M059J (cell line): Measurements from ENCODE around the gene OTUD5. TPM values are rescaled to one million over a fixed set of nuclear protein-coding genes. Genes with fewer than 3 reads are reported as not detected.

Source experiments
- DNase-seq: peaks from one replicate; pipeline ENCODE4 v3.0.0-alpha.2; 2012; ENCODE audit warnings: low read depth
- total RNA-seq: library from RNA; depleted of rRNA; stranded (reverse); fragments of >200 nt; shearing (Covaris generic); gene quantifications from 2 replicates; pipeline ENCODE4 v1.2.3, GENCODE V29; 2014

Gene OTUD5
- total RNA-seq, 1 experiment from 2014 or later, result 54.4 TPM

DNA sequence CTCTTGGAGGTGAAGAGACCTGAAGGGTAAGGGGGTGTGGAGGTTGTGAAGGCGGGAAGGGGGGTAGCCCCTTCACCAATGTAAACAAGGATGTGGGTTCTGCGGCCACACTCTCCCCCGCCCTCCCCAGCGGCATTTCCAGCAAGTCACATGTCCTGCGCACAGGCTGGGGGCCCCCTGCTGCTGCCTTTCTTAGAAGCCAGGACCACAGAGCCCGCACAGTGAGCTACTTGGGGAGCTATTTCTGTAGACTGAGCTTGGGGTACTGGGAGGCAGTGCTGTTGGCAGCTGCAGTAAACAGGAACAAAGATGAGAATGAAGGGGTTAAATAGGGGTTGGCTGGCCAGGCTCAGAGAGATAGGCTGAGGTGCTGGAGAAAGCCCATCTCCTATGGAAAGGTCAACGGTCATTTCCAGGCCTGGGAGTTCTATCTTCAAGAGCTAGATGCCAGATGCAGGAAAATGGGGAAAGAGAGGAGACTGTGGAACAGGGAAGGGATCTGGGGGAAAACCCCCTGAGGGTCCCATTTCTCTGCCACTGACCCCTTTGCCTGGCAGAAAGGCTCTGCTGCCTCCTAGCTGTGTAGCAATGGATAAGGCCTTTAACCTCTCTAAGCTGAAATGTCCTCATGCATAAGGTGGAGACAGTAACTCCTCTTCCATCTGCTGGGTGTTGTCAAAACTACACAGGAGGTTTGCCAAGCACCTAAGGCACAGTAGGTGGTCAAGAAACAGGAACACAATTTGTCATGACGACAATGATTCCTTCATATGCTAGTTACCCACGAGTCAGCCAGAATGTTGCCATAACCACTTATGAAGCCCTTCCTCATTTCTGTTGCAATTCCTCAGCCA is 20.1 kb downstream of the OTUD5 start:
- no peak for DNase-seq

DNA sequence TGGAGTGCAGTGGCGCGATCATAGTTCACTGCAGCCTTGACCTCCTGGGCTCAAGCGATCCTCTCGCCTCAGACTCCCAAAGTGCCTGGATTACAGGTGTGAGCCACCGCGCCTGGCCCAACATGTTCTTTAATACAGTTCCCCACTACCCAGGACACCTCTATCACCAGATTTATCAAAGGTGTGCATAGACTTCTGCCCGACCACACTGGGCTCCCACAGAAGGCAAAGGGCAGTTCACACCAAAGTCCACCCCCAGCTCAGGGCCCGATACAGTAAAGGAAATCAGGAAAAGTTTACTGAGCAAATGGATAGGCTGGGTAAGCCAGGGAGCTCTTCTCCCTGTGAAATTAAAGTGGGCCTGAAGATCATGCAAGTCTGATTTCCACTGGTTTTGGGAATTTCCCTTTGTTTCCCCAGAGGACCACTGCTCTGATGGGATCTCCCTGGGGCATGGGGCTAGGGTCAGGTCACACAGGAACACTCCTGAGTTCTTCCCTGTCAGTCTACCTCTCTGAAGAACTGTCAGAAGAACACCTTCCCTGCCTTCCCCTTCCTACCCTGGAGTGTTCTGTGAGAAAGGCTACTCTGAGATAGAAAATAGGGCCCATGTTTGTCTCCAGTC is 20.9 kb downstream of the OTUD5 start:
- no peak for DNase-seq

DNA sequence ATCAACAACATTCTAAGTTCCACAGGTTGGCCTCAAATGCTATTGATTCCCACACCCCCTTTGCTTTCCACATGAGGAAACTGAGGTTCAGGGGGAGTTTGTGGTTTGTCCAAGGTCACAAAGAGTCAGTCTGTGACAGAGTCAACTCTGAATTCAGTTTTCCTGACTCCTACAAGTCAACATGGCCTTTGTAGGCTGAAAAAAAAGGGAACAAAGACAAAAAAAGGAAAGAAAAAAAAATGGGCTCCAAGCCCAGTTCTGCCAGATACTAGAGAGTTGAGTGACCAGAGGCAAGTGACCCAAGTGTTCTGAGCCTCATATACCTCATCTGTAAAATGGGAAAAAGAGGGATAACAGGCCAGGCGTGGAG is 22.1 kb downstream of the OTUD5 start:
- DNase-seq, result no peak

DNA sequence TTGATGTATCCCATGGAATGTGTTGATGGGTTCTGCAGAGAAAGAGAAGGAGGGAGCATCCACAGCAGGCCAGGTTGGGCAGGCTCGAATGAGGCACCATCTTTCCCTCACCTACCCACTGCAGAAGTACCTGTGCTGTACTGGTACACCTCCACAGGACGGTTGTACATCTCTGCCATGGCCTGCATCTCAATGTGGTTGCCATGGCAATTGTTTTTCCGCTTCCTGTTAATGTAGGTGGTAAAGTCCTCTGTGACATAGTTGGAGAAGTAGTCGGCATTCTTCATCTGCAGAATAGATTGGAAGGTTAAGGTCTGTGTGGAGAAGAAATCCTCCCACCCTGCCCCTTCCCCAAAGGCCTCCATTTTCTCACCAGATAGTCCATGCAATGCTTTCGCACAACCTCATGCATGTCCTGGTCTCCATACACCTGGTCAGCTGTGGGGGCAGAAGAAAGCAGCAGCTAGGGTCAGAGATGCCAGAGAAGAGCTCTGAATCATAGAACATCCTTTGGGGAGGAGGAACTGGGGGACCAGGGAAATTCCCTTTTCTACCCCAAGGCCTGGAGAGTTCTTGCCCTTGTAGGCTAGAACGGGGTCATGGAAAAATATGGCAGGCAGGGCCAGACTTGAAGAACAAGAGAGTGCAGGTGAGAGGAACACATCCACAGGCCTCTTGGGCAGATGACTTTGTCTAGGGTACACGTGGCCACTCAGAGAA is 22.7 kb downstream of the OTUD5 start:
- no peak for DNase-seq

DNA sequence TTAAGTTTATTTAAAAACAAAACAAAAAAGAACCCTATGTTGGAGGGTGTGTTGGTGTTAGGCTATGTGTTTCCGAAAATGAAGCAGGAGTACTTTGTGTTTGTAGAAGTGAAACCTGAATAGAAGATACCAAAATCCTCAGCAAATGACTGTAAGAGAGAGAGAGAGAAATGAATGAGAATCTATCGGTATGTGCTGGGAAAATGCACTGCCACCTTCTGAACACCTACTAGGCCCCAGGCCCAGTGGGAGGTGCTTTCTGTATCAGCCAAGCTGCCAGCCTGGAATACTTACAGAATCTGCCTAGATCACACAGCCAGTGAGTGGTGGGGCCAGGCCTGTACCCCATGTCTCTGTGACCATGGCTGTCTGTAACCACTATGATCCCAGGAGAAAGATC is 23.6 kb downstream of the OTUD5 start:
- no peak for DNase-seq

DNA sequence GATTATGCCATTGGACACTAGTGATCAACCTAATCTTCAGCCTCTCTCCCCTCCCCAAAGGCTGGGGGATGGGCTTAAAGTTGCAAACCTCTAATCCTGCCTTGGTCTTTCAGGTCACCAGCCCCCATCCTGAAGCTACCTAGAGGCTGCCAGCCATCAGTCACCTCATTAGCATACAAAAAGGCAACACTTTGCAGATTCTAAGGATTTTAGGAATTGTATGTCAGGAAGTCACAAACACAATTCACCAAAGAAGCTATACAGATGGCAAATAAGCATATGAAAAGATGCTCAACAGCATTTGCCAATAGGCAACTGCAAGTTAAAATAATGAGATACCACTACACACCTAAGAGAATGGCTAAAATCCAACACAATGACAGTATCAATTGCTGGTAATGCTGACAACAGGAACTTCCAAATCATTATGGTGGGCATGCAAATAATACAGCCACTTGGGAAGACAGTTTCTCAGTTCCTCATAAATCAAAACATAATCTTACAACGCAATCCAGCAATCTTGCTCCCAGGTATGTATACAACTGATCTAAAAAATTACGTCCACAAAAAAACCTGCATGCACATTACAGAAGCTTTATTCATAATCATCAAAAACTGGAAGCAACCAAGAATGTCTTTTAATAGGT is 29.5 kb downstream of the OTUD5 start:
- no peak for DNase-seq

DNA sequence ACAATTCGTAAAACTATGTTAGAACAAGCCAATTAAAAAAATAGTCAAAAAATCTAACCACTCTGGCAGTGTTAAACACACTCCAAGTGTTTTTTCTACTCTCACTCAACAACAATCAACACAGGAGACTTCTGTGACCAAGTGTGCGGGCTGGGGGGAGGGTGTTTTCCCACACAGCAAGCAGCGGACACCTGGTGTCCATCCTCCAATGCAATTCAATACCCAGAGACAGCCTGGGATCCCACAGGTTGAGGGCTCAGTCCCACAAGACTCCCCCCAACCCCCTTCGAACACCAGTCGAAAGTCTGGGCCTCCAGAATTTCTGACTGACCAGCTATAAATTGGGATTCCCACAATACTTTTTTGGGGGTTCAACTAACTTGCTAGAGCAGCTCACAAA is 30.3 kb downstream of the OTUD5 start:
- no peak for DNase-seq

DNA sequence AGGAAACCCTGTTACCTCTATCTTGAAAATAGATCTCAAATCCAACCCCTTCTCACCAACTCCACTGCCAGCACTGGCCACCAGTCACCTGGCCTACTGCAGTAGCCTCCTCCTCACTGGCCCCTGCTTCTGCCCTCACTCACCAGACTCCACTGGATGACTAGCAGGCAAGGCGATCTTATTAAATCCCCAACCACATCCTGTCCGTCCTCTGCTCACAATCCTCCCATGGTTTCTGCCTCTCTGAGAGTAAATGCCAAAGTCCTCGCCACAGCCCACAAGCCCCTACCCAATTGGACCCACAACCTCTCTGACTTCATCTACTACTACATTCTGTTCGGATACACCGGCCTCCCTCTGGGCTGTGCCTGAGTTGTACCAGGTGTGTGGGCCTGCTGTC is 33.1 kb downstream of the OTUD5 start:
- DNase-seq, result no peak

DNA sequence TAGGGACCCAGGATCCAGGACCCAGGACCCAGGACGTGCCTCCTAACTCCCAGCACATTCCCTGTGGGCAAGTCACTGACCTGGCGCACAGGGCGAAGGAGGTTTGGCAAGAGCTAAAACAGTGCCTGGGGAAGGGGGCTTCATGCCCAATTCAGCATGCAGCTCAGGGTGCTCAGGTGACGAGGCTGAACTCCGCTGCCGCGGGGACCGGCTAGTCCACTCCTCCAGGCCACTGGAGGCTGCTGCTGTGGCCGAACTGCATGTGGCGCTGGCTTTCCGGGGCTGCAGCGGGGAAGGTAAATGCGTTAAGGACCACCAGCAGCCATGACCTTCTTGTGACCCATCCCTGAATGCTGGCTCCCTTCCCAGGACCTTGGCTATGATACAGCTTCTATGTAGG is 33.6 kb downstream of the OTUD5 start:
- DNase-seq, result no peak

DNA sequence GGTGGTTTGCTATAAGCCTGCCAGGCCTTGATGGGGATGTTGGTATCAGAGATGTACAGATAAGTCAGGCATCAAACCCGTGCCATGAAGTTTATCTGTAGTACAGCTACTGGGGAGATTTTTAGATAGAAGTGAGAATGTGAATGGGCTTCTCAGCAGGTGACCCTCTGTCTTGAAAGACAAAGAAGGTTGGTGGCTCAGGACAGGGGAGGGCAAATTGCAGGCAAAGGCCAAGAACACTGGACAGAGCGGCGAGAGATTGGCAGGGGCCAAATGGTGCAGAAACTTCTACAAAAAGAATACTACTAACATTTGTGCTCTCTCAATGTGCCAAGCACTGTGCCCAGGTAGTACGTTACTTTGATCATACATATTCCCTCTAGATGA is 36.7 kb downstream of the OTUD5 start:
- DNase-seq, result no peak

DNA sequence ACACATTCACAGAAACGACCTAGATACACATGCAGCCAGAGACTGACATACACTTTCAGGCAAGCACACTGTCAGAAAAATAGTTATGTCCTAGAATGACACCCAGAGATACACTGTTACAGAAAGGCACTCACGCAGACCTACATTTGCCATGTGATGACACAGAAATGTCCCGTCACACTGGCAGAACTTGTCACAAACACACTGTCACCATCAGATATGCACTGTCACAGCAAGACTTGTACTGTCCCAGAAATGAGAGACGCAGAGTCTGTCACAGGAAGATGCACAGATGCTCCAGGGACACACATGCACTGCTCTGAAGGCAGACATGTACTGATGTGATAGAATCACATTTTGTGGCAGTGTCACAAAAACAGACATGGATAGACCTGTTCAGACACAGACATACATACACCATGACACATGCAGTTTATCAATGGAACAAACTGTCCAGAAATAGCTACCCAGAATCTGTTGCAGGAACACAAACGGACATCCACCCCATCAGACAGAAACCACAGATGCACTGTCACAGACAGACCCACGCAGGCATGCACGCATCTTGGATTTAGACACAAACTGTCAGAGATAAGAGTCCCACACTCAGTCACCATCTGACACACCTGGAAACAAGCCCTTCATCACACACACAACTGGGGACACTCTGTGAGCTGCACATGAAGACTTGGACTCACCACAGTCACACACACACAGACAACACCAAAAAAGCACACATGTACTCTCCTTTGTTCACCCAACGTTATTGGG is 37.3 kb downstream of the OTUD5 start:
- DNase-seq, result no peak

DNA sequence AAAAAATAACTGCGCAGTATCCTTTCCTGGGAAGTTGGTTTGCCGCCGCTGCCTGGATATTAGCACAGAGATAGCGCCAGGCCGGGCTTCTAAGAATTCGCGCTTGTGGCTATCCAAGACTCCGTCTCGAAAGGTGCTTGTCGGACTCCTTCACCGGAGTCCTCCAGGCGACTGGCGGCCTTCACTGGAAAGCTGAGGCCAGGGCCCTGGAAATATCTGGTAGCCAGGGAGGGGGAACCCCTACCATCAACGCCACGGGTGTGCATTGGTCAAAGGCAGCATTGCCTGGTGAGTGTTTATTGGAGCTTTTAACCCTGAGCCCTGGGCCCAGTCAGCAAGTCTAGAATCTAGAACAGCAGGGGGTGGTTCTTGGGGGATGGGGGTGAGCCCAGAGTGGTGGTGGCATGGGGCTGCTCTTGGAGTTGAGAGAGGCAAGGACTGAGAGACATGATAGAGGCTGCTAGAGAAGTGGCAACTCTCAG is 38.0 kb downstream of the OTUD5 start:
- no peak for DNase-seq

DNA sequence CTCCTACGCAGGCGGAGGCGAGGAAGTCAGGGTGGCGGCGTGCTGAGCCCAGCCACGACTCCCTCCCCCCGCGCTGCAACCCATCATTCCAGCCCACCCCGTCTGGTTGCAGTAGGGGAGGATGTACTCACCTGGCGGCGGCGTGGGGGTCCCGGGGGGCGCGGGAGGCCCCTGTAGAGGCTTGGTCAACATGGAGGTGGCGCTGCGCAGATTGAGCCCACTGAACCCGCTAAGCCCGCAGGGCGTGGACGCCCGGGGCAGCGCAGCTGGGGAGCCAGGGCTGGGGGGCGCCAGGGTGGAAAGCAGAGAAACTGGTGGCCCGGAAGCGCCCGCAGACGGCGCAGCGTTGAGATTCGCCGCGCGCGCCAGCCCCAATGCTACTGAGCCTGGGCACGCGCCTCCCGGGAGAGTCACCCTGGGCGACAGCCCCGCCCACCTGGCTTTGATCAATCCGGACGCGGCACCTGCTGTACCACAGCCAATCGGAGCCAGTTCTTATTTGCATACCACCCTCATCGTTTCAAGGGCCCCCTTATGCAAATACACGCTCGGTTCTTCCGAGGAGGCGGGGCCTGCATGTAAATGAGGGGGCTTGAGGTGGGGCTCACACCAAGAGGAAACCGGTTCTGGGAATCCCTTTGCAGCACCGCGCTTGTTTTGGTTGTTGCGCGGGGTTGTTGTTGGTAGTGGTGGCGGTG is 38.6 kb downstream of the OTUD5 start, which contains the start of gene PIM2:
PIM2 (minus strand) TSS at position 382 of the 698 bp plus-strand sequence; CDS start at position 192, 190 bp downstream.
- DNase-seq, result peak; percentile 93

DNA sequence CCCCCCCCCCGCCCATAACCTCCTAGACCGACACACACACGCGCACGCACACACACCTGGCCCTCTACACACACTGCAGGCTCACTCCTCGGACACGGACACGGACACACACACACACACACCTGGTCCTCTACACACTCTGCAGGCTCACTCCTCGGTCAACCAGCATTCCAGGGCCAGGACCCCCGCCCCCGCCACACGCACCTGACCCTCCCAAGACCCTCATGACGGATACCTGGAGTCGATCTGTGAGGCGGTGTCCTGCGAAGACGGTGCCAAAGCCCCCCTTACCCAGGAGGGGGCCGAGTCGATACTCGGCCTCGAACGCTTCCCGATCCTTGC is 39.1 kb downstream of the OTUD5 start:
- no peak for DNase-seq

DNA sequence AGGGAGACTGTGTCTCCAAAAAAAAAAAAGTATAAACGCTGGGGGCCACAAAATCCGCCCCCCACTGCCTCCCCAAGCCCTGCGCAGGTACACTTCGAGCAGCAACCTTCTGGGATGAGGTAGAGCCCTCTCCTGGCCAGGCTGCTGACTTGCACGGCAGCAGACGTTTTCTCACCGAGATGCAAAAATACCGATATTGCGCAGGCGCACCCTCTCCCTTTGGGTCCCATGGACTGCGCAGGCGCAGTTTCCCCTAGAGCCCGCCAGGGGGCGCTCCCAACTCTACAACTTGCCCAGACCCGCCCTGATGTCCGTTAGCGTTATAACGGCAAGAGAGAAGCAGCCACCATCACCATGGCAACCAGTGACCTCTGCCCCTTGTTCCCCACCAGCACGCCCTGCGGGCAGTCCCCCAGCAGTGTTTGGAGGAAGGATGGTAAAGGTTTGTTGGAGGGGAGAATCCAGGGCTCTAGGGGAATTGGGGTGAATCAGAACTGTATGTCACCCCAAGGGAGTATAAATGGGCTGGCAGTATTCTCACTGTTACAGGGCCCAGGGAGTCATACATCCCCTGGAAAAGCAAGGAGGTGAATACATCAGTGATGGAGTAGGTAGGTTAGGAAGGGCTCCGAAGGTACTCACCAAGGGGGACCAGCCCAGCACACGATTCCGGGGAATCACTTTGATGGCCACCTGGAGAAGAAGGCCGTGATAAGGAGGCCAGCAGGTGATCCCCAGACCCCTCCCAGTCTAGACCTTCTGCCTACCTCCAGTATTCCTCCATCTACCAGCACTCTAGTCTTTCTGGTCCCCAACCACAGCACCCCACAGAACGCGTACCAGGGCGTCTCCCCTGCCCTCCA is 40.0 kb downstream of the OTUD5 start:
- DNase-seq, result peak; percentile 92

DNA sequence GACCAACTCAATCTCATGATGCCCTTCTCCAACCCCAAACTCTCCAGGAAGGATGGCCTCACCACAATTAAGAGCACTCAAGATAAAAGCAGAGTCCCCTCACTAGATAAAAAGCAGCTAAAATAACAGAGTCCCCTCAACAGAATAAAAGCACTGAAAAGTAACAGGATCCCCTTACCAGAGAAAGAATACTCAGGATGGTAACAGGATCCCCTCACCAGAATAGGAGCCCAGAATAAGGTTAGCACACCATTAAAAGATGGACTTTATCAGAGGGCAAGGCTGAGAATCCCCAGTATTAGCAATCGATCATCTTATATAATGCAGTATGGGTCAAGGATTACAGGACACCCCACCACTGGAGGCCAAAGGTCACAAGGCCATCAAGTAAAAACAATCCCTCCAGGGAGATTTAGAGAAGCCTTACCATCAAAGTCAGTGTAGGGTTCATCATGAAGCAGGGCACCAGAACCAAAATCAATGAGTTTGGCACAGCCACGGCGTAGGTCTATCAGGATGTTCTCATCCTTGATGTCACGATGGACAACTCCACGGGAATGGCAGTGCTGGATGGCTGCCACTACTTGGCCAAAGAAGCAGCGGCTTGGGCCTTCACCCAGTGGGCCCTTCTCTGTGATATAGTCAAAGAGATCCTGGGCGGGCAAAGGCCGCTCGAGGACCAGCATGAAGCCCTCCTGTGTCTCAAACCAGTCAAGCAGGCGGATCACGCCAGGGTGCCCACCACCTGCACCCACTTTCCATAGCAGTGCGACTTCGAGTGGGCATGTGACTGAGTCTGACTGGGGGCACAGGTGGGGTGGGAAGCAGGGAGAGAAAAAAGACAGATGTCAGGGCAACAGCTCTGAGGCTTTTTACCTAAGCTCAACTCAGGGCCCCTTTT is 42.6 kb downstream of the OTUD5 start:
- DNase-seq, result no peak

DNA sequence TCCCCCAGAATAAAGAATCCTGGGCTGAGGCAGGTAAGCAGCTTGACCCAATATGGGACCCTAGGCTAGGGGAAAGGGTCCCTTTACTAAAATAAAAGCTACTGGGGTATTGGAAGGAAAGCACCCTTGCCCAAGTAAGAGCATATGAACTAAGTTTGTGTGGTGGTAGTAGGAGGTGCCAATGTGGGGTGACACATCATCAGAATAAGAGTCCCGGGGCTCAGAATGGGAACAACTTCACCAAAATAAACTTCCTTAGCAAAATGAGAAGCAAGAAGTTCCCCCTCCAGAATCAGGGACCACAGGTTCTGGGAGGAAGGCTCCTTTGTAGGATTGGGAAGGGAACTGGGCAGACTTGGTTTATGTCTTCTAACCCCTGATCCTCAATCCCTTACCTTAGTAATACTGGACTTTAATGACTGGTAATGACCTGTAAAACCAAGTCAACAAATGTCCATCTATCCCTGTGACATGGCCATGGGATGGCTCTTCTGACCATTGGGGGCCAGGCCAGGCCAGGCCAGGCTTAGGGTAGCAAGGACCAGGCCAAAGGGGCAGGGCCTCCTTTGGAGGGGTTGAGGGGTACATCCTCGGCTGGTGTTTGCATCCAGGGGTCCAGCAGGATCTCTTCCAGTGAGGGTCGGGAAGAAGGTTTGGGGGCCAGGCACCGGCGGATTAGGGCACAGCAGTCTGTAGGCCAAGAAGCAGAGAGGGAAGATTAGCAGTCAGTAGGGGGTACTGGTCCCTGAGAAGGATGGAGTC is 43.6 kb downstream of the OTUD5 start:
- DNase-seq, result no peak
